Fibroblast of peridontal ligament (primary cell): ENCODE results near the gene SLC25A1.
"Not testable (repeated sequence)": the region's sequence is repeated elsewhere in the genome, so short reads cannot be mapped to it uniquely, and the experiment has no call there.

ENCODE experiments used
- DNase-seq: peaks from one replicate; pipeline ENCODE4 v3.0.0-alpha.2; 2010; ENCODE audit errors: extremely low read depth

Gene SLC25A1

GRCh38 chr22:19204640-19205039 is 26.1 kb upstream of the SLC25A1 start:
- no peak for DNase-seq

GRCh38 chr22:19203834-19204233 is 25.3 kb upstream of the SLC25A1 start:
- no peak for DNase-seq

GRCh38 chr22:19202799-19203186 is 24.3 kb upstream of the SLC25A1 start:
- DNase-seq, result not testable (repeated sequence)

- DNase-seq, result no peak
Measured at GRCh38 chr22:19201869-19202798, 23.6 kb upstream of the SLC25A1 start.

GRCh38 chr22:19201130-19201868 is 22.8 kb upstream of the SLC25A1 start:
- DNase-seq, result no peak

GRCh38 chr22:19199479-19199878 is 20.9 kb upstream of the SLC25A1 start:
- DNase-seq, result no peak

- no peak for DNase-seq
Measured at GRCh38 chr22:19197997-19198865, 19.7 kb upstream of the SLC25A1 start.

- DNase-seq, result no peak
Measured at GRCh38 chr22:19196841-19197612, 18.5 kb upstream of the SLC25A1 start.

- no peak for DNase-seq
Measured at GRCh38 chr22:19195796-19196731, 17.5 kb upstream of the SLC25A1 start.

GRCh38 chr22:19194766-19195536 is 16.4 kb upstream of the SLC25A1 start:
- DNase-seq, result no peak

GRCh38 chr22:19193879-19194278 is 15.3 kb upstream of the SLC25A1 start:
- DNase-seq, result no peak

- DNase-seq, result no peak
Measured at GRCh38 chr22:19187716-19188563, 9.4 kb upstream of the SLC25A1 start.

GRCh38 chr22:19184276-19184997 is 5.9 kb upstream of the SLC25A1 start:
- no peak for DNase-seq

GRCh38 chr22:19183216-19183615 is 4.7 kb upstream of the SLC25A1 start:
- DNase-seq, result no peak

GRCh38 chr22:19182472-19183157 is 4.1 kb upstream of the SLC25A1 start:
- no peak for DNase-seq

GRCh38 chr22:19181786-19182471 is 3.4 kb upstream of the SLC25A1 start:
- no peak for DNase-seq
